ENCODE results near the gene AMPH. TPM values are rescaled to one million over a fixed set of nuclear protein-coding genes. Genes with fewer than 3 reads are reported as not detected.

AMPH gene
- total RNA-seq, 1 donor from 2014 or later: 22.1 TPM

- no peak for DNase-seq (ENCODE audit: low spot score in 2 of 2)
- no peak for TF ChIP-seq CTCF (IDR thresholded peaks at IDR 0.05)
- Histone ChIP-seq H3K27ac (no peak overlapping the region), H3K9me3 (no peaks in the 10 kb centered on the region), H3K27me3 (no peaks in the 10 kb centered on the region), H3K4me1 (no peaks in the 10 kb centered on the region), H3K4me3 (no peak overlapping the region), H3K36me3 (no peaks in the 10 kb centered on the region)
- intact Hi-C loops (cut with DNase I): no loop called here
These were observed 6.8 kb upstream of the AMPH start for GRCh38 chr7:38637957-38638356.

GRCh38 chr7:38632411-38632810 is 1.2 kb upstream of the AMPH start:
- no peak overlapping the region for H3K4me3 ChIP-seq
- H3K4me1 ChIP-seq: no peaks in the 10 kb centered on the region
- DNase-seq (ENCODE audit: low spot score in 2 of 2): no peak
- intact Hi-C loops (cut with DNase I): no loop called here
- no peak overlapping the region for H3K27ac ChIP-seq
- no peaks in the 10 kb centered on the region for H3K27me3 ChIP-seq
- TF ChIP-seq CTCF (IDR thresholded peaks at IDR 0.05): no peak
- H3K9me3 ChIP-seq: no peaks in the 10 kb centered on the region
- no peaks in the 10 kb centered on the region for H3K36me3 ChIP-seq

GRCh38 chr7:38629651-38630510 is 1.3 kb downstream of the AMPH start:
- H3K36me3 ChIP-seq: no peaks in the 10 kb centered on the region
- H3K27ac ChIP-seq: no peak overlapping the region
- H3K9me3 ChIP-seq: no peaks in the 10 kb centered on the region
- no peaks in the 10 kb centered on the region for H3K4me1 ChIP-seq
- TF ChIP-seq CTCF (IDR thresholded peaks at IDR 0.05): no peak
- no peaks in the 10 kb centered on the region for H3K27me3 ChIP-seq
- H3K4me3 ChIP-seq: peak overlapping the region in 1 of 2 donors; percentile 83
- intact Hi-C loops (cut with DNase I): no loop called here
- no peak for DNase-seq (ENCODE audit: low spot score in 2 of 2)

- H3K9me3 ChIP-seq: no peaks in the 10 kb centered on the region
- H3K36me3 ChIP-seq: no peaks in the 10 kb centered on the region
- no peak overlapping the region for H3K27ac ChIP-seq
- no peak for TF ChIP-seq CTCF (IDR thresholded peaks at IDR 0.05)
- H3K4me1 ChIP-seq: no peaks in the 10 kb centered on the region
- no peak overlapping the region for H3K4me3 ChIP-seq
- no peaks in the 10 kb centered on the region for H3K27me3 ChIP-seq
- DNase-seq (ENCODE audit: low spot score in 2 of 2): no peak
- intact Hi-C loops (cut with DNase I): no loop called here
These were observed 2.4 kb downstream of the AMPH start for GRCh38 chr7:38628630-38629385.

- Histone ChIP-seq H3K4me3 (no peak overlapping the region), H3K27ac (no peak overlapping the region), H3K36me3 (no peaks in the 10 kb centered on the region), H3K27me3 (no peaks in the 10 kb centered on the region), H3K4me1 (no peaks in the 10 kb centered on the region), H3K9me3 (no peaks in the 10 kb centered on the region)
- DNase-seq (ENCODE audit: low spot score in 2 of 2): no peak
- TF ChIP-seq CTCF (IDR thresholded peaks at IDR 0.05): no peak
- intact Hi-C loops (cut with DNase I): no loop called here
These were observed 5.3 kb downstream of the AMPH start for GRCh38 chr7:38625866-38626265.

All from ascending aorta (tissue), 2 donors.